Mesenchymal stem cell (in vitro differentiated cells and primary cell): Measurements from ENCODE around the gene ADARB2.

Experiments
- DNase-seq: peaks from one replicate; pipeline ENCODE4 v3.0.0-alpha.2; 2013
- H2AFZ ChIP-seq: one replicate; pipeline ENCODE4 v1.6.1; 2013; ENCODE audit warnings: low read depth, mild to moderate bottlenecking, control low read depth, inconsistent platforms, low read length, moderate library complexity
- H2AK5ac ChIP-seq: 2 replicates; pipeline ENCODE4 v1.6.1; 2013; ENCODE audit warnings: low read length, moderate library complexity, mild to moderate bottlenecking, inconsistent platforms; ENCODE audit not compliant: severe bottlenecking
- H2BK120ac ChIP-seq: one replicate; pipeline ENCODE4 v1.6.1; 2013; ENCODE audit warnings: low read depth, mild to moderate bottlenecking, inconsistent platforms, low read length, moderate library complexity
- H2BK12ac ChIP-seq, 2 experiments: one replicate each; pipeline ENCODE4 v1.6.1; 2013; ENCODE audit warnings: inconsistent platforms in 2 of 2, low read length in 2 of 2, mild to moderate bottlenecking in 2 of 2, moderate library complexity in 2 of 2, control low read depth in 1 of 2
- H2BK15ac ChIP-seq: one replicate; pipeline ENCODE4 v1.6.1; 2013; ENCODE audit warnings: mild to moderate bottlenecking, low read depth, inconsistent platforms; ENCODE audit not compliant: poor library complexity, severe bottlenecking
- H2BK5ac ChIP-seq: 2 replicates; pipeline ENCODE4 v1.6.1; 2013; ENCODE audit warnings: low read depth, mild to moderate bottlenecking, low read length, control low read depth, inconsistent platforms; ENCODE audit not compliant: poor library complexity, severe bottlenecking
- H3K14ac ChIP-seq, 2 experiments: one replicate each; pipeline ENCODE4 v1.6.1; 2013; ENCODE audit warnings: inconsistent platforms in 2 of 2, low read length in 2 of 2, control low read depth in 1 of 2, mild to moderate bottlenecking in 1 of 2, moderate library complexity in 1 of 2
- H3K18ac ChIP-seq, 2 experiments: one replicate each; pipeline ENCODE4 v1.6.1; 2013; ENCODE audit warnings: inconsistent platforms in 2 of 2, low read length in 2 of 2, control low read depth in 1 of 2, low read depth in 1 of 2, mild to moderate bottlenecking in 1 of 2
- H3K23ac ChIP-seq, 2 experiments: one replicate each; pipeline ENCODE4 v1.6.1; 2013; ENCODE audit warnings: inconsistent platforms in 2 of 2, low read length in 2 of 2, mild to moderate bottlenecking in 2 of 2, moderate library complexity in 2 of 2, control low read depth in 1 of 2
- H3K27ac ChIP-seq: 2 replicates; pipeline ENCODE4 v1.5.1; 2013; ENCODE audit warnings: mild to moderate bottlenecking, moderate library complexity, low read length, control low read depth, inconsistent platforms; ENCODE audit not compliant: poor library complexity, severe bottlenecking
- H3K27me3 ChIP-seq, 2 experiments: 2 replicates each; pipeline versions ENCODE4 v1.6.1 to v1.7.0; 2013; ENCODE audit warnings: low read length in 2 of 2, mild to moderate bottlenecking in 2 of 2, moderate library complexity in 2 of 2, control low read depth in 1 of 2, inconsistent platforms in 1 of 2; ENCODE audit not compliant: control insufficient read depth in 1 of 2, insufficient read depth in 1 of 2
- H3K36me3 ChIP-seq, 2 experiments: 2 replicates each; pipeline versions ENCODE4 v1.6.1 to v1.7.0; 2013; ENCODE audit warnings: low read length in 2 of 2, control low read depth in 1 of 2, inconsistent platforms in 1 of 2, low read depth in 1 of 2, mild to moderate bottlenecking in 1 of 2; ENCODE audit not compliant: insufficient read depth in 2 of 2, control insufficient read depth in 1 of 2
- H3K4ac ChIP-seq, 2 experiments: one replicate each; pipeline ENCODE4 v1.6.1; 2013; ENCODE audit warnings: inconsistent platforms in 2 of 2, low read length in 2 of 2, mild to moderate bottlenecking in 2 of 2, moderate library complexity in 2 of 2, control low read depth in 1 of 2, low read depth in 1 of 2
- H3K4me1 ChIP-seq: 2 replicates; pipeline ENCODE4 v1.6.1; 2013; ENCODE audit warnings: low read depth, low read length, control low read depth; ENCODE audit not compliant: control insufficient read depth, insufficient read depth
- H3K4me2 ChIP-seq: 2 replicates; pipeline ENCODE4 v1.6.1; 2013; ENCODE audit warnings: low read length, mild to moderate bottlenecking, inconsistent platforms; ENCODE audit not compliant: poor library complexity, severe bottlenecking
- H3K4me3 ChIP-seq, 2 experiments: 2 replicates each; pipeline versions ENCODE4 v1.5.1 to v1.7.0; 2013; ENCODE audit warnings: low read length in 2 of 2, mild to moderate bottlenecking in 2 of 2, control low read depth in 1 of 2, low read depth in 1 of 2; ENCODE audit not compliant: insufficient read depth in 1 of 2
- H3K79me1 ChIP-seq: replicated peaks from 2 replicates; pipeline ENCODE4 v1.6.1; 2013; ENCODE audit warnings: mild to moderate bottlenecking, control low read depth, low read length, inconsistent platforms; ENCODE audit not compliant: poor library complexity, severe bottlenecking
- H3K9ac ChIP-seq: 2 replicates; pipeline ENCODE4 v1.7.0; 2013; ENCODE audit warnings: mild to moderate bottlenecking, low read length, moderate library complexity
- H3K9me3 ChIP-seq: 2 replicates; pipeline ENCODE4 v1.7.0; 2013; ENCODE audit warnings: mild to moderate bottlenecking, low read length; ENCODE audit not compliant: control insufficient read depth
- H4K8ac ChIP-seq: one replicate; pipeline ENCODE4 v1.6.1; 2013; ENCODE audit warnings: inconsistent platforms, mild to moderate bottlenecking, low read length, moderate library complexity
- H4K91ac ChIP-seq: one replicate; pipeline ENCODE4 v1.6.1; 2013; ENCODE audit warnings: mild to moderate bottlenecking, low read length, inconsistent platforms
- WGBS: methylation state at CpG from one replicate; pipeline ENCODE4 v1.1.7; 2013; ENCODE audit warnings: mixed read lengths; 5-methylcytosine and 5-hydroxymethylcytosine counted together

The ADARB2 gene

DNA sequence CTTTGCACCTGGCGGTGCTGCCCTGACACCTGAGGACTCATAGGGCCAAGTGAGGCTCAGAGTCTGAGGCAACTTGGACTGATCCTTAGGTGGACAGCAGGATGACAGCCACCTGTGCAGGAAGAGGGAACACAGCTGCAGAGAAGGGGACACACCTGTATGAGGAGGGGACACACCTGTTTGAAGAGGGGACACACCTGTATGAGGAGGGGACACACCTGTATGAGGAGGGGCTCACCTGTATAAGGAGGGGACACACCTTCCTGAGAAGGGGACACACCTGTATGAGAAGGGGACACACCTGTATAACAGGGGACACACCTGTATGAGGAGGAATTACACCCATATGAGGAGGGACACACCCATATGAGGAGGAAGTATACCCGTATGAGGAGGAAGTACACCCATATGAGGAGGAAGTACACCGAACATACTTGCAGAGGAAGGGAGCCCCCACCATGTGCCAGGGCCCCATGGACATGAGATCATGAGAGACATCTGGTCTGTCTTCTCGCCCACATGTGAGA lies 285.9 kb downstream of the ADARB2 start:
- H2BK120ac ChIP-seq = no peak overlapping the region
- 89% methylated on average over 4 of the region's 4 CpGs for WGBS

DNA sequence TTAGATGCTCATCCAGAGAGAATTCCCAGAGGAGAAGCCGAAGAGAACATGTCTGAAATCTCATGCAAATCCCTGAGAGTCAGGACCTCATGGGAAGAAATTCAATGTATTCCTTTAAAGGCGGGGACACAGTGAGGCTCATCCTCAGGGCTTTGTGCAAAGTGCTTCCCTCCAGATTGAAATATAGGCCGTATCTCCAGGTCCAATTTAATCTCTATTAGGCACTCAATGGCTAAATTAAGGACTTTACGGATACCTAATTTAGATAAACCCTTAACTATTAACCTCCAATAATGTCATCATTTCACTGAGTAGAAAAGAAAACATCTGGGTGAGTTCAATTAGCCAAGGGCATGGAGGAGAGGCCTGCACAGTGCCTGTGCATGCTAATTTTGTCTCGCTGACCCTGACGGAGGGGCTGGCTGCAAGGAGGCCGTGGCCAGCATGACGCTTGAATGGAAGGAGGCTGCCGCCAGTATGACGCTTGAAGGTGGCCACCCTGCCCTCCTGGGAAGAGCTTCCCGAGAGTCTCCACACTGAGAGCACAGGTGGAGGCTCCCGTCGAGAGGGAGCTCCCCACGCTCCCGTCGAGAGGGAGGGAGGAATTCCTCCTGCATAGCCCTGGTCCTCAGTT lies 287.6 kb downstream of the ADARB2 start:
- Histone ChIP-seq H3K18ac (no peak overlapping the region), H2BK12ac (no peak overlapping the region), H3K79me1 (no peaks in the 10 kb centered on the region), H3K4me2 (no peak overlapping the region), H3K27me3 (no peaks in the 10 kb centered on the region), H3K23ac (no peak overlapping the region), H2AK5ac (no peak overlapping the region), H3K14ac (no peak overlapping the region), H3K9ac (no peak overlapping the region), H2BK120ac (no peak overlapping the region), H3K27ac (no peak overlapping the region), H3K4me1 (no peaks in the 10 kb centered on the region), H3K4me3 (no peak overlapping the region), H3K4ac (no peak overlapping the region), H2AFZ (no peak overlapping the region), H4K91ac (no peak overlapping the region), H4K8ac (no peak overlapping the region), H3K36me3 (no peaks in the 10 kb centered on the region), H2BK15ac (no peak overlapping the region), H2BK5ac (no peak overlapping the region), H3K9me3 (no peaks in the 10 kb centered on the region)
- 81% methylated on average over 15 of the region's 16 CpGs for WGBS
- DNase-seq = no peak

More for the DNA sequence above, 285.9 kb downstream of the ADARB2 start:
- H3K4me3 ChIP-seq = no peak overlapping the region
- H2AK5ac ChIP-seq = no peak overlapping the region
- no peak overlapping the region for H2BK15ac ChIP-seq
- H3K23ac ChIP-seq = no peak overlapping the region
- H3K27me3 ChIP-seq = no peaks in the 10 kb centered on the region
- no peak for DNase-seq
- no peak overlapping the region for H2AFZ ChIP-seq
- no peak overlapping the region for H3K14ac ChIP-seq
- H2BK5ac ChIP-seq = no peak overlapping the region
- H3K4me1 ChIP-seq = no peaks in the 10 kb centered on the region
- H3K4me2 ChIP-seq = no peak overlapping the region
- H4K91ac ChIP-seq = no peak overlapping the region
- H3K18ac ChIP-seq = no peak overlapping the region
- no peak overlapping the region for H2BK12ac ChIP-seq
- no peaks in the 10 kb centered on the region for H3K79me1 ChIP-seq
- H4K8ac ChIP-seq = no peak overlapping the region
- H3K27ac ChIP-seq = no peak overlapping the region
- no peak overlapping the region for H3K4ac ChIP-seq
- H3K9ac ChIP-seq = no peak overlapping the region
- H3K9me3 ChIP-seq = no peaks in the 10 kb centered on the region
- H3K36me3 ChIP-seq = no peaks in the 10 kb centered on the region

DNA sequence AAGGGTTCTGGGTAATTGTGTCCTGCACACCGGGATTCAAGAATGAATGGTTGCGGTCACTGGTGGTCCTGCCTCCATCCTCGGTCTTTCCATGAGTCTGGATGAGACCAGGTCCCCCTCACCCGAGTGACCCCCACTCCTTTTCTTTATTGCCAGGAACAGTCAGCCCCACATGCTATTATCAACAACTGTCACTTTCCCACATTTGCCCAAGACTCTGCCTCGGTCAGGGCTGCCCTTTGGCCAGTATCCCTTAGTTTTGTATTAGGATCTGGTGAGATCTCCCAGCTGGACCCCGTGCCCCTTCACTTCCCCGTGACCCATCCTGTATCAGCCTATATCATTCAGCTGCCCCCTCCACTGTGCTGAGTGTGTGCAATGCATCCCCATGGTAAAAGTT lies 288.3 kb downstream of the ADARB2 start:
- Histone ChIP-seq H3K4ac (no peak overlapping the region), H3K18ac (no peak overlapping the region), H3K4me3 (no peak overlapping the region), H2BK120ac (no peak overlapping the region), H2AFZ (no peak overlapping the region), H3K36me3 (no peaks in the 10 kb centered on the region), H2BK12ac (no peak overlapping the region), H3K14ac (no peak overlapping the region), H3K79me1 (no peaks in the 10 kb centered on the region), H3K27ac (no peak overlapping the region), H2BK15ac (no peak overlapping the region), H3K27me3 (no peaks in the 10 kb centered on the region), H2AK5ac (no peak overlapping the region), H3K4me2 (no peak overlapping the region), H4K8ac (no peak overlapping the region), H3K4me1 (no peaks in the 10 kb centered on the region), H3K23ac (no peak overlapping the region), H3K9me3 (no peaks in the 10 kb centered on the region), H4K91ac (no peak overlapping the region), H2BK5ac (no peak overlapping the region), H3K9ac (no peak overlapping the region)
- DNase-seq = no peak
- 77% methylated on average over 7 of the region's 7 CpGs for WGBS

DNA sequence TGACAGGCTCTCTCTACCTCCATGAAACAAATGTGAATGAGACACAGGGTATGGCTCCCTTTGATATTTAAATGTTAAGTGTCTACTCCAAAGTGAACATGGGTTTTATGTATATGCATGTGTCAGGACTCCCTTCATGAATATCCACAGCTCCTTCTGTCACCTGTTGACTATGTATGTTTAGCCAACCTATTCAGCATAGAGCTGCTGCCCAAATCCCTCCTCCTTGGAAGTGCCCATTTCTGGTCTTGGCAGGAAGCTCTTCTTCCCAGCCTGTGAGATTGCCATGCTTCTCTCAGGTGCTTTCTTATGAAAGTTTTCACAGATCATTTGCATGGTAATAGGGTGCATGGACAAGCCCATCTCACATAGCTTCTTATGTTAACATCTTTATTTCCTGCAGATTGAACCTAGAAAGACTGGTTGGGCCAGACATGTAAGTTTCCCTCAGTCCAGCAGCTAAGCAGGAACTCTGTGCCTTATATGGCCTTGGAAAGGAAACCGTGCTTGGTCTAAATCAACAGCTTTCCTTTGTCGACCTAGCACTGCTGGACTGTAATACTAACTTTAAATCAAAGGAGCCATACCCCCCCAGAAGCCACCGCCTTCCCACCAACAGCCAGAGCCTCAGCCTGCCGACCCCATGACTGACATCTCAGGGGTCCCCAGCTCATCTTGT lies 288.9 kb downstream of the ADARB2 start:
- Histone ChIP-seq H3K27ac (no peak overlapping the region), H2BK120ac (no peak overlapping the region), H2BK5ac (no peak overlapping the region), H2BK12ac (no peak overlapping the region), H3K23ac (no peak overlapping the region), H3K9me3 (no peaks in the 10 kb centered on the region), H3K36me3 (no peaks in the 10 kb centered on the region), H3K18ac (no peak overlapping the region), H2AFZ (no peak overlapping the region), H3K4me2 (no peak overlapping the region), H2BK15ac (no peak overlapping the region), H3K79me1 (no peaks in the 10 kb centered on the region), H3K4ac (no peak overlapping the region), H4K91ac (no peak overlapping the region), H3K14ac (no peak overlapping the region), H2AK5ac (no peak overlapping the region), H4K8ac (no peak overlapping the region), H3K27me3 (no peaks in the 10 kb centered on the region), H3K4me3 (no peak overlapping the region), H3K4me1 (no peaks in the 10 kb centered on the region), H3K9ac (no peak overlapping the region)
- WGBS = 63% methylated on average over 4 of the region's 4 CpGs
- no peak for DNase-seq
